MCF 10A (cell line): ENCODE data around the gene MS4A4E. TPM values are rescaled to one million over a fixed set of nuclear protein-coding genes. Genes with fewer than 3 reads are reported as not detected.

ENCODE experiments used
- BruUV-seq: library from RNA; stranded (reverse); fragments of 400-500 nt; replicated peaks from 2 replicates; lab custom pipeline; 2021; lab: Mats Ljungman, UMichigan
- CTCF ChIA-PET: fragments of 300-600 bp; sonication (Branson Sonifier 250); formaldehyde crosslinking; extraction: SDS; loops from one replicate; lab custom pipeline; 2021; ENCODE audit warnings: antibody characterized with exemption, inconsistent platforms; lab: Yijun Ruan, JAX
- POLR2A ChIA-PET: fragments of 300-600, 350-650 bp; sonication (Branson Sonifier 250); formaldehyde crosslinking; extraction: SDS; loops from one replicate; lab custom pipeline; 2020; ENCODE audit warnings: antibody characterized with exemption, inconsistent platforms; lab: Yijun Ruan, JAX
- DNase-seq: peaks from one replicate; pipeline ENCODE4 v3.0.0-alpha.2; 2018; ENCODE audit not compliant: unreplicated experiment
- H3K27ac Mint-ChIP-seq: one replicate; pipeline ENCODE4 v1.8.0; 2022; ENCODE audit warnings: mild to moderate bottlenecking, low read depth, mixed read lengths; ENCODE audit not compliant: unreplicated experiment
- H3K27me3 Mint-ChIP-seq: one replicate; pipeline ENCODE4 v1.8.0; 2022; ENCODE audit warnings: mixed read lengths; ENCODE audit not compliant: insufficient read depth, unreplicated experiment
- H3K36me3 Mint-ChIP-seq: one replicate; pipeline ENCODE4 v1.8.0; 2022; ENCODE audit warnings: mild to moderate bottlenecking, moderate library complexity, mixed read lengths; ENCODE audit not compliant: insufficient read depth, unreplicated experiment
- H3K4me1 Mint-ChIP-seq: one replicate; pipeline ENCODE4 v1.8.0; 2022; ENCODE audit warnings: mixed read lengths; ENCODE audit not compliant: insufficient read depth, unreplicated experiment
- H3K4me3 Mint-ChIP-seq: one replicate; pipeline ENCODE4 v1.8.0; 2022; ENCODE audit warnings: mild to moderate bottlenecking, moderate library complexity, mixed read lengths; ENCODE audit not compliant: unreplicated experiment
- H3K9me3 Mint-ChIP-seq: one replicate; pipeline ENCODE4 v1.8.0; 2022; ENCODE audit warnings: mixed read lengths; ENCODE audit not compliant: unreplicated experiment
- CTCF ChIP-seq: fragments of 200-600 bp; IDR thresholded peaks from one replicate; pipeline ENCODE4 v1.8.0; 2022; ENCODE audit warnings: antibody characterized with exemption, mild to moderate bottlenecking; ENCODE audit not compliant: unreplicated experiment
- intact Hi-C: fragments of 100-400 bp; cut with micrococcal nuclease; formaldehyde crosslinking; loops from 2 replicates; pipeline ENCODE4 v1.14.1; 2022
- total RNA-seq: library from RNA; stranded (reverse); gene quantifications from 2 replicates; pipeline ENCODE4 v1.2.3, GENCODE V29; 2022

The MS4A4E gene
- total RNA-seq, 1 experiment from 2014 or later: not detected

GRCh38 chr11:60211206-60211605 lies 31.7 kb downstream of the MS4A4E start:
- H3K27ac Mint-ChIP-seq: no peak overlapping the region
- no peaks in the 10 kb centered on the region for H3K36me3 Mint-ChIP-seq
- no TSS peak for BruUV-seq
- no peak overlapping the region for H3K4me3 Mint-ChIP-seq
- POLR2A ChIA-PET: no interaction called here
- CTCF ChIA-PET: interaction anchor here (0.6 kb wide), 1 partner anchor 158 kb away, joined by 3 read pairs; no protein-coding TSS in a partner anchor
- no peak for DNase-seq
- no peaks in the 10 kb centered on the region for H3K9me3 Mint-ChIP-seq
- no peaks in the 10 kb centered on the region for H3K27me3 Mint-ChIP-seq
- intact Hi-C loops: no loop called here
- no peak for TF ChIP-seq CTCF
- no peaks in the 10 kb centered on the region for H3K4me1 Mint-ChIP-seq

- CTCF ChIA-PET: interaction anchor here (0.6 to 1.5 kb wide), 2 partner anchors 14 to 153 kb away, joined by 3 to 4 read pairs; no protein-coding TSS in a partner anchor
- Mint-ChIP-seq H3K27me3 (no peaks in the 10 kb centered on the region), H3K9me3 (no peaks in the 10 kb centered on the region), H3K4me1 (no peaks in the 10 kb centered on the region), H3K27ac (no peak overlapping the region), H3K36me3 (no peaks in the 10 kb centered on the region), H3K4me3 (no peak overlapping the region)
- POLR2A ChIA-PET: interaction anchor here (0.7 kb wide), 1 partner anchor 9 kb away, joined by 3 read pairs; no protein-coding TSS in a partner anchor
- no peak for TF ChIP-seq CTCF
- no peak for DNase-seq
- intact Hi-C loops: no loop called here
- BruUV-seq: no TSS peak
Measured at GRCh38 chr11:60209977-60210376, 33.0 kb downstream of the MS4A4E start.

GRCh38 chr11:60208951-60209350 lies 34.0 kb downstream of the MS4A4E start:
- intact Hi-C loops: no loop called here
- Mint-ChIP-seq H3K27ac (no peak overlapping the region), H3K4me3 (no peak overlapping the region), H3K9me3 (no peaks in the 10 kb centered on the region), H3K4me1 (no peaks in the 10 kb centered on the region), H3K36me3 (no peaks in the 10 kb centered on the region), H3K27me3 (no peaks in the 10 kb centered on the region)
- POLR2A ChIA-PET: no interaction called here
- BruUV-seq: no TSS peak
- CTCF ChIA-PET: interaction anchor here (1.5 kb wide), 1 partner anchor 13 kb away, joined by 3 read pairs; no protein-coding TSS in a partner anchor
- TF ChIP-seq CTCF: no peak
- DNase-seq: no peak

GRCh38 chr11:60208146-60208895 lies 34.6 kb downstream of the MS4A4E start:
- Mint-ChIP-seq H3K36me3 (no peaks in the 10 kb centered on the region), H3K27me3 (no peaks in the 10 kb centered on the region), H3K4me1 (no peaks in the 10 kb centered on the region), H3K4me3 (no peak overlapping the region), H3K27ac (no peak overlapping the region), H3K9me3 (no peaks in the 10 kb centered on the region)
- TF ChIP-seq CTCF: no peak
- intact Hi-C loops: no loop called here
- CTCF ChIA-PET: no interaction called here
- BruUV-seq: no TSS peak
- POLR2A ChIA-PET: no interaction called here
- no peak for DNase-seq
